HG03064 (cell line): ENCODE measurements around the gene GADD45G.

Experiments
- ATAC-seq: cut with Tn5 transposase; IDR thresholded peaks from one replicate; pipeline ENCODE4 v1.9.1; 2021; ENCODE audit warnings: low read depth; ENCODE audit not compliant: unreplicated experiment

GADD45G gene

GRCh38 chr9:89592213-89592815, 12.5 kb upstream of the GADD45G start:
- ATAC-seq = no peak

- ATAC-seq = no peak
These were observed 11.7 kb upstream of the GADD45G start for GRCh38 chr9:89592963-89593726.

GRCh38 chr9:89593727-89594427, 10.9 kb upstream of the GADD45G start:
- no peak for ATAC-seq

- no peak for ATAC-seq
These were observed 9.8 kb upstream of the GADD45G start for GRCh38 chr9:89594811-89595550.

GRCh38 chr9:89595646-89596045, 9.2 kb upstream of the GADD45G start:
- ATAC-seq = no peak

GRCh38 chr9:89596937-89597555, 7.8 kb upstream of the GADD45G start:
- ATAC-seq = no peak

GRCh38 chr9:89597711-89598362, 7.0 kb upstream of the GADD45G start:
- ATAC-seq = no peak

- no peak for ATAC-seq
These were observed 6.5 kb upstream of the GADD45G start for GRCh38 chr9:89598363-89598713.

- no peak for ATAC-seq
These were observed 5.9 kb upstream of the GADD45G start for GRCh38 chr9:89598926-89599325.

GRCh38 chr9:89600831-89601230, 4.0 kb upstream of the GADD45G start:
- ATAC-seq = no peak

- no peak for ATAC-seq
These were observed 3.5 kb upstream of the GADD45G start for GRCh38 chr9:89601306-89601705.

GRCh38 chr9:89601856-89602562, 2.8 kb upstream of the GADD45G start:
- ATAC-seq = no peak

- ATAC-seq = no peak
These were observed 1.6 kb upstream of the GADD45G start for GRCh38 chr9:89602978-89603766.

- ATAC-seq = no peak
These were observed 796 bp upstream of the GADD45G start for GRCh38 chr9:89603767-89604665.

GRCh38 chr9:89605465-89606048, 745 bp downstream of the GADD45G start:
- ATAC-seq = no peak

GRCh38 chr9:89606049-89606623, 1.3 kb downstream of the GADD45G start:
- ATAC-seq = no peak
